HepG2 (cell line): ENCODE measurements around the gene ZNF91.

Experiments
- CTCF ChIP-seq: sonication (generic); formaldehyde crosslinking; IDR thresholded peaks from 2 replicates; pipeline ENCODE4 v1.5.0; 2020; ENCODE audit warnings: mild to moderate bottlenecking, missing genetic modification reagents, moderate library complexity
- FOXP4 ChIP-seq: sonication (generic); formaldehyde crosslinking; IDR thresholded peaks from 2 replicates; pipeline ENCODE4 v1.4.0; 2020; ENCODE audit warnings: missing genetic modification reagents
- NR3C1 ChIP-seq: sonication (generic); formaldehyde crosslinking; IDR thresholded peaks from 2 replicates; pipeline ENCODE4 v1.4.0; 2020; ENCODE audit warnings: missing genetic modification reagents
- ZNF264 ChIP-seq: sonication (generic); formaldehyde crosslinking; IDR thresholded peaks from 2 replicates; pipeline ENCODE4 v1.4.0; 2020; ENCODE audit warnings: missing genetic modification reagents
- ZNF274 ChIP-seq: sonication (generic); formaldehyde crosslinking; IDR thresholded peaks from 2 replicates; pipeline ENCODE4 v1.5.1; 2020; ENCODE audit warnings: mild to moderate bottlenecking, missing genetic modification reagents
- ZNF331 ChIP-seq: sonication (generic); formaldehyde crosslinking; IDR thresholded peaks from 2 replicates; pipeline ENCODE4 v1.4.0; 2020; ENCODE audit warnings: missing genetic modification reagents
- ZNF513 ChIP-seq: sonication (generic); formaldehyde crosslinking; conservative IDR thresholded peaks from 2 replicates; pipeline ENCODE4 v1.5.0; 2020; ENCODE audit warnings: missing genetic modification reagents
- ZNF775 ChIP-seq: sonication (generic); formaldehyde crosslinking; IDR thresholded peaks from 2 replicates; pipeline ENCODE4 v1.4.0; 2020; ENCODE audit warnings: missing genetic modification reagents, mild to moderate bottlenecking, moderate library complexity, borderline replicate concordance

- TF ChIP-seq NR3C1 (CRISPR knock-in tag), result no peak
- TF ChIP-seq FOXP4 (CRISPR knock-in tag), result no peak
- no peak for TF ChIP-seq ZNF331 (CRISPR knock-in tag)
- TF ChIP-seq ZNF274, result no peak
- TF ChIP-seq CTCF (CRISPR knock-in tag), result no peak
- TF ChIP-seq ZNF513 (CRISPR knock-in tag), result no peak
- TF ChIP-seq ZNF775 (CRISPR knock-in tag), result no peak
- TF ChIP-seq ZNF264, result no peak
Measured at GRCh38 chr19:23318143-23318542, 77.1 kb downstream of the ZNF91 start.
